Measurements from ENCODE around the gene PDE11A.

The PDE11A gene

GRCh38 chr2:177692783-177693269 is 379.8 kb downstream of the PDE11A start:
- no peak for DNase-seq (ENCODE audit: low read depth)

GRCh38 chr2:177692042-177692782 is 380.4 kb downstream of the PDE11A start:
- DNase-seq (ENCODE audit: low read depth): no peak

DNA sequence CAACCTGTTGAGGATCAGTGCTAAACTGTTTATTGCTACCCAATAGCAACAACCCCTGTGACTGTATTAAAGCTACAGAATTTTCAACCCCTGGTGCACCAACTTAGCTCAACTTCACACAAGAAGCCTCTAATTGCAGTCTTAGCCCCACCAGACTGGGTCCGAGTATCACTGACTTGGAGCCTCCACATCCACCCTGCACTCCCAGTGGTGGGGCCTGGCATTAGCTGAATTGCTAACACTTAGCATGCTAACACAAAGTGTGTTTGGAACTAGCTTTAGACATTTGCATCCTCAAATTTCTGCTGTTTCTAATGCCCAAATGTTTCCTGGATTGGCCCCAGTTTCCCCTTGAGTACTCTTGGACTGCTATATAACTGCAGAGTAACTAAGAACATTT is 381.4 kb downstream of the PDE11A start:
- DNase-seq (ENCODE audit: low read depth): no peak

DNA sequence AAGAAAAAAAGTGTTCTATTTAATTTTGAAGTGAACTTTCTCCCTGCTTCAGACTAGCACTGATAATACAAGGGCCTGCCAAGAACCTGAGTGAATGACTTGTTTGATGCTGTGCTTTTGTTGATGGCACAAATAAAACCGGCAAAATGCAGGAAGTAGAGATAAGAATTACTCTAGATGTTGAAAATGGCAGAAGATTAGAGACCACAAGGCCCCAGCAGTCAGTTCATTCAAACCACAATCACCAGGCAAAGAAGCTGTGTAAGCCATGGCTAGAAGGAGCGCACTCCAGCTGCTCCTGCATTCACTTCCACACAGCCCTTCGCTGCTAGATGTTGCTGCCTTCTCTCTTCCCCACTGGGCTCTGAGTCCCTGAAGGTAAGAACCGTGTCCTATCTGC is 383.0 kb downstream of the PDE11A start:
- DNase-seq (ENCODE audit: low read depth): no peak

DNA sequence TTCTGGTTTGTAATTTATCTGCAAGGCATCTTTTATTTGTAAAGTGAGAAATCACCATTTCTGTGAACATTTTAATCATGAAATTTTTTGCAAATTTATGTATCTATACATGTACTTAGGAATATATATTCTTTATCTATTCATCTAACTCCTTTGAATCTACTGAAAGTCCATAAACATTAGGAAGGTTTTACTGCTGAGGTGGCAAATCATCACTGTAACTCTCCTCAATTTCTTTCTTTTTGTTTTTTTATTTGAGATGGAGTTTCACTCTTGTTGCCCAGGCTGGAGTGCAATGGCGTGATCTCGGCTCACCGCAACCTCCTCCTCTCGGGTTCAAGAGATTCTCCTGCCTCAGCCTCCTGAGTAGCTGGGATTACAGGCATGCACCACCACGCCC is 383.7 kb downstream of the PDE11A start:
- DNase-seq (ENCODE audit: low read depth): no peak

DNA sequence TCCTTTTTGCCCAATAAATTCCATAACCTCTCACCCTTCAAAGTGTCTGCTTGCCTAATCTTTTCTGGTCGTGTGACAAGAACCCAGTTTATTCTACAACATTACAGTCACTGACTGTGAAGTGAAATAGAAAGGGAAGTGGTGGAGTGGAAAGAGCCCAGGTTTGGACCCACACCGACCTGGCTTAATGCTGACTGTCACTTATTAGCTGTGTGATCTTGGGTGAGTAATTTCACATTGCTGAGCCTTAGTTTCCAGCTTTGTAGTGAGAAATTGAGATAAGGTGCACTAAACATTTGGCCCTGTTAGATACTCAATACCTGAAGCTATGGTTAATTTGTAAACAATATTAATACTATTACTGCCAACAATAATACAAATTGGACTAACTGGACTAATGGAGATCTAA is 388.9 kb downstream of the PDE11A start:
- DNase-seq (ENCODE audit: low read depth): no peak

DNA sequence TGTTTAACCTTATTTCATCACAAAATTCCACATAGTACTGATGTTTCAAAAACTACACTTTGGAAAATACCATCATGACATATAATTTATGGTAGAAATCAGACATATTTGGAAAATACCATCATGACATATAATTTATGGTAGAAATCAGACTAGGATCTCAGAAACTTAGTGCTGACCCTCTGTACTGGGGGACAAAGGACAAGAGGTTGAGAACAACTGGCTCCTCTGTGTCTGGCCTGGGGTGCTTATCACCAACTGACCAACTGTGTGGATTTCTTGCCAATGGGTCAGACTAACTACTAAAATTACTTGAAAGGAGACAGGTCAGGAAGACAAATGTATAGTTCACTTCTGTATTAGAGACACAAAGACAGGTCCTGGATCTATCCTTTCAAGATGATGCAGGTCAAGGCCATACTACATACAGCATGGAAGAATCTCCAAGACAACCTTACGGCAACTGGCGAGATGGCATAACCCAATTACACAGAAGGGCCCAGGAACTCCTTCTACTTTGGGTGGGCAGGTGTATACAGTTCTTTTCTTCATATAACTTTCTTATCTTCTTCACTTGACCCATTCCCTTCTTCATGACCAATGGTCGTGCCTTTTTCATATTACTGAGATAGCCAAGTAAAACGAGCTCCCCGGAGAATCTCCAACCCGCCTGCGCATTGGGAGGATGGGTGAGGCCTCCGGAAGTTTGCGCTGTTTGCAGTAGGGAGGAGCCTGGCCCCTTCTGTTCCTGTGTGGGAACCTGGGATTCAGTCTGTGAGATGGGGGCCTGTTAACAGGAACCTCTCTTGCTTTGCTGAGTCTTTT is 389.5 kb downstream of the PDE11A start:
- no peak for DNase-seq (ENCODE audit: low read depth)

- no peak for DNase-seq (ENCODE audit: low read depth)
Measured at GRCh38 chr2:177682006-177682405, 390.6 kb downstream of the PDE11A start.

DNA sequence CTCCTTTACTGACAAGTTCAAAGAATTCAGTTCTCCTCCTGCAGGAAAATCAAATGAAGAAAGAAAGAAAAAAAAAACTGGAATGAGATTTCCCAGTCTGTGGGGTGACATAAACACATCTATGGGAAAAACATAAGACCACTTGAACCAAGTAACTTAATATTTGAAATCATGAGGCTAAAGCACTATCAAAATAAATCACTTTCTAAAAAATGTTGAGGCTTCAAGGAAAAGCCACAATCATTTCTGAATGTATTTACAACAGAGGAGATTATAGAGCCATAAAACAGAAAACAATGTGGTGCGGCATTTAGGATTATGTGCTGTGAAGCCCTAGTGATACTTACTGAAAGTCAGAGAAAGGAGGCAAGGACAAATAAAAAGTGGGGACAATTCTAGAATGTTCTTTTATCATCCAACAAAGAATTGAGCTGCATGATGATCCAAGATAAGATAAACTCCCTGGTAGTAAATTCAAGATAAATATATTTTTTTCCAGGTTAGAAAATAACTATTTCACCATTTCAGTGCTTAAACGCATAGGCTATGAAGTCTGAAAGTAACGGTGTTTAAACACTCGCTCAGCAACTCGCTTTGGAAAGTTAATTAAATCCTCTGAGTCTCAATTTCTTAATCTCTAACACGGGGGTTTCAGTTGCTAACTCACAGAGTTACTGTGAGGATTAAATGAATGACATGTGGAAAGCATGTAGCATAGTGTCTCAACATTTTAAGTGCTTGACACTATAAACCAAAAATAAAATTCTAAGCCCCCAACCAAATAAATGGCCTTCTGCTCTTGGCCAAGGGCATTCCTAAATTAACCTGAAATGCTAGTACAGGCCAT is 391.5 kb downstream of the PDE11A start:
- DNase-seq (ENCODE audit: low read depth): no peak

DNA sequence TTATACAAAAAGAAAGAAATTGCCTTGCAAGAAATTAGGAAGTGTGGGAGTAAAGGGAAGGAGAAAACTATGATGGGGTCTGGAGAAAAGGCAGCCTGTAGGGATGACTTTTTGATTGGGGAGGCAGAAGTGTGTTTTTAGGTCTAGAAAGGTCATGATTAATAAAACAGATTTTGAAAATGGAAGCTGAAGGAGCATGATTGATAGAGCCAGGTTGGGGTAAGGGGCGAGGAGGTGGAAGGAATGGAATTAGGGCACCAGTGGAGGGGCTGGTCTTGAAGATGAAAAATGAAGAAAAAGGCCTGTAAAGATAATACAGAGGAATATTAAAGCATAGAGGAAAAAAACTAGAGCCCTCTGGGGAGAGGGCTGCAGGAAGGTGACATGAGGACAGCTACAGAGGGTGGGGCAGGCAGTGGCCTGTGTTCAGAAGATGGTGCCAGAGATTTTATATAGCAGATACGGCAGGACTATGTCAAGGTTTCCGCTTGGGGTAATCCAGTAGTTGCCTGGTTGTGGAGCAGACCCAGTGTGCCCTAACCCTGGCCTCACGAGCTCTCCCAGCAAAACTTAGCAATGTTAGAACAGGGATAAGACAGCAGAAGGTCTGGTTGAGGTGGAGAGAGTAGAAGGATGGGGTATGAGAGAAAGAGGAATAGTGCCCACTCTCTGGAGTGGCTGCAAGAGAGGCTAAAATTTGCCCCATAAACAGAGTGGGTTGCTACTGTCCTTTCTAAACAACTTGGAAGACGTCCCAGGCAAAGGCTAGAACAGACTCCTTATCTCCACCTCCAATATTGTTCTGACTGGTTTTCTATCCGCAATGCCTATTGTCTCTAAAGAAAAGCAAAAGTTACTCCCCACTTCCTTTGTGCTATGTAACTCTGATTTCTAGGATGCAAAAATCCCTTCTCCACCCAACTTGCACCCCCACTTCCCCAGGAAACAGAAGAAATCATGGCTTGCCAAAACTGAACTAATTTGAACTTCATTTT is 392.7 kb downstream of the PDE11A start:
- DNase-seq (ENCODE audit: low read depth): no peak

- no peak for DNase-seq (ENCODE audit: low read depth)
Measured at GRCh38 chr2:177678939-177679338, 393.6 kb downstream of the PDE11A start.

DNA sequence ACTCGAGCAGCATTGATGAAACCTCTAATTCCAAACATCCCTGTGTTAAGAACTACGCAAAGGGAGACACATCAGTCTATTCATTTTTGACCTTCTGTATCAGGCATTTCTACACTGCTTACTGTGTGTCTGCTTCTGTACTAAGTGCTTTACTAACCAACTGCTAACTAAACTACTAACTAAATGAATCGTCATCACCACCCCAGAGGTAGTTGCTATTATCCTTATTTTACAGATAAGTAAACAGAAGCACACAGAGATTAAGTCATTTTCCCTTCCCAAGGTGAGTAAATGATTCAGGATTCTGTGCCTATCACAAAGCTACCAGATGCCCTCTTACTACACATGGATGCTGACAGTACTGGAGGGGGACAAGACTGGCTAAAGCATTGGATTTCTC is 395.9 kb downstream of the PDE11A start:
- DNase-seq (ENCODE audit: low read depth): no peak

GRCh38 chr2:177675825-177676224 is 396.8 kb downstream of the PDE11A start:
- no peak for DNase-seq (ENCODE audit: low read depth)

DNA sequence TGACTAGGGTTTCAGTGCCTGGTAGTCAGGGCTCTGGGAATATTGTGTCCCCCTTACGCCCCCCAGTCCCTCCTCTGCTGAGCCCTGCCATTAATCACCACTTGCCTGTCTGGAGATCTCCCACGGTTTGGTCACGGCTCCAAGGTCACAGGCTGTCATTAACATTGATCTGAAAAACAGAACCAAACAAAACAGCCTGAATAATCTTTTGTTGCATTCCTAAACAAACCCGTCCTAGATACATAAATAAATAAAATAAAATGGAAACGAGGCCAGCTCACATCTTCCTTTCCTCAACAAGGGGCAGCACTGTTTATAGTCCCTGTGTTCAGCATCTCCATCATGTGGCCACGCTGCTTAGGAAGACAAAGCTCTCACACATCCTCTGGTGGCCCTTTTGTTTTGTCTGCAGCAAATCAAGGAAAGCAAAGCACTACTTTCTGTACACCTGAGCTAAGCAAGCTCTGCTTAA is 397.2 kb downstream of the PDE11A start:
- DNase-seq (ENCODE audit: low read depth): no peak

GRCh38 chr2:177673602-177674595 is 398.7 kb downstream of the PDE11A start:
- DNase-seq (ENCODE audit: low read depth): no peak

GRCh38 chr2:177671662-177672061 is 400.9 kb downstream of the PDE11A start:
- no peak for DNase-seq (ENCODE audit: low read depth)

- DNase-seq (ENCODE audit: low read depth): no peak
Measured at GRCh38 chr2:177670791-177671535, 401.6 kb downstream of the PDE11A start.

DNA sequence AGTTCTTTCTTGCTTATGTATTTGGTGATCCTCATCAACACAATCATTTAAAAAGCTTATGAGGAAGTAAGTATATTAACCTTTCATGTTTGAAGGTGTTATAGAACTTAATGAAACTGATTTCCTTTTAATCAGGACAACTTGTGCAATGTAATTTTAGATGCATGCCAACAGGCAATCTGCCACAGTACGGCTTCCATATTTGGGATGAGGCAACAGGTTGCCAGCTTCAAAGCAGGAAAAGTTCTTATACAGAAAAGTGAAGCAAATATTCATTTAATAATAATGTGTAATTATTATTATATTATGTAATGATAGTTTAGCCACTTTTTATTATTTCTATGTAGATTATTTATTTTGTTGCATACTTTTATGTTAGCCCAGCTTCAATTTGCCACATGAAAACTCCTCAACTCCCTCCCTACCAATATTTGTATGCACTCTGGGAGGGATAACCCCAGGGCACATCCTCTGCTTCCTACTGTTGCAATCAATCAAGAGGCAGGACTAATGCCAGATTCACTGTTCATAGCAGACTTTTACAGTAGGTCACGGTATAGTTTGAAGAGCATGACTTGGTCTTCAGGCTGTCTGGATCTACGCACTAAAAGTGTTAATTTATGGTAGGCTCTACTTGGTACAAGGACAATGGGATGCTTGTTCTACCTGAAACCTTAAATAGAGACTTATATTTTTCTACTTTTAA is 402.8 kb downstream of the PDE11A start:
- no peak for DNase-seq (ENCODE audit: low read depth)

Measured in GM04504 (cell line).